HAP-1 (cell line): ENCODE data around the gene ADCY3.

ENCODE experiments used
- DNase-seq, 2 experiments: peaks; one replicate each; pipeline ENCODE4 v3.0.0-alpha.2; 2016 to 2020; ENCODE audit warnings: low spot score in 2 of 2
- H3K27me3 ChIP-seq: fragments of 250-450 bp; sonication (Bioruptor Pico); 2 replicates; pipeline ENCODE4 v1.5.1; 2020; ENCODE audit warnings: low read depth, mild to moderate bottlenecking, moderate library complexity
- H3K36me3 ChIP-seq: fragments of 250-450 bp; sonication (Bioruptor Pico); replicated peaks from 2 replicates; pipeline ENCODE4 v1.5.1; 2020; ENCODE audit warnings: mild to moderate bottlenecking
- H3K4me1 ChIP-seq: fragments of 250-450 bp; sonication (Bioruptor Pico); 2 replicates; pipeline ENCODE4 v1.5.1; 2020; ENCODE audit warnings: mild to moderate bottlenecking
- H3K4me3 ChIP-seq: fragments of 250-450 bp; sonication (Bioruptor Pico); 2 replicates; pipeline ENCODE4 v1.5.1; 2020; ENCODE audit warnings: mild to moderate bottlenecking, moderate library complexity
- H3K9me3 ChIP-seq: fragments of 250-450 bp; sonication (Bioruptor Pico); 2 replicates; pipeline ENCODE4 v1.5.1; 2020; ENCODE audit warnings: mild to moderate bottlenecking, moderate library complexity
- in situ Hi-C: fragments of 300-500 bp; cut with MboI; formaldehyde crosslinking; loops from 3 replicates; pipeline ENCODE4 v1.14.3; 2020; ENCODE audit warnings: low sequenced_read_pairs, inconsistent platforms, mixed read lengths

Gene ADCY3

DNA sequence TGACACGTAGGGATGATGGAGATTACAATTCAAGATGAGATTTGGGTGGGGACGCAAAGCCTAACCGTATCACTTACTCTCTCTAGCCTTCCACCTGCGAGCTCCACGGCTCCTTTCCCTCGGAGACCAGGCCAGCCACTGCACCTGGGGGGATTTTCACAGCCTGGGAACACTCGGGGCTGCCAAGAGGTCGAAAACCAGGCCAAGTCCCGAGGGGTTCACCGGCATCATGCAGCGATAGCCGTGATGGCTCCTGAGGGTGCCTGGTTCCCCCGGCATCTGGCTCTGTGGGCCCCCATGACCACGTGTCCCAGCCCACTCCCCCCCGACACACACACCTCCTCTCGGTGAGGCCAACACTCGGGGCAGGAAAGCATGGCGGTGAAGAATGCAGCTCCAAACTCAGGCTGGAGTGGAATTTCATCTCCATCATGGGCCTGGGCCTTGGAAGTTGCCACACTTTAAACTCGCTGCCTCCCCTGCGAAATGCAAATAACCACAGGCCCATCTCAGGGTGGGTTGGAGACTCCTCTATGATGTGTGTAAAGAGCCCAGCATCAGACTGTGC, 32.6 kb downstream of the ADCY3 start:
- in situ Hi-C loops, result no loop called here
- no peak for DNase-seq
- peaks cover 8% of the 10 kb centered on the region; the same call in 1 of the 2 replicates for H3K36me3 ChIP-seq
- H3K9me3 ChIP-seq, result no peaks in the 10 kb centered on the region
- no peaks in the 10 kb centered on the region for H3K27me3 ChIP-seq
- H3K4me1 ChIP-seq, result no peaks in the 10 kb centered on the region
- no peak overlapping the region for H3K4me3 ChIP-seq

- peaks cover 8% of the 10 kb centered on the region for H3K36me3 ChIP-seq
- H3K9me3 ChIP-seq, result no peaks in the 10 kb centered on the region
- no peak for DNase-seq
- no peaks in the 10 kb centered on the region for H3K27me3 ChIP-seq
- H3K4me1 ChIP-seq, result no peaks in the 10 kb centered on the region
- in situ Hi-C loops, result no loop called here
- no peak overlapping the region for H3K4me3 ChIP-seq
Observed at GRCh38 chr2:24886691-24887304, 33.2 kb downstream of the ADCY3 start.

- in situ Hi-C loops, result no loop called here
- Histone ChIP-seq H3K27me3 (no peaks in the 10 kb centered on the region), H3K36me3 (peaks cover 8% of the 10 kb centered on the region), H3K4me3 (no peak overlapping the region), H3K4me1 (no peaks in the 10 kb centered on the region), H3K9me3 (no peaks in the 10 kb centered on the region)
- no peak for DNase-seq
Observed at GRCh38 chr2:24886126-24886501, 33.9 kb downstream of the ADCY3 start.

DNA sequence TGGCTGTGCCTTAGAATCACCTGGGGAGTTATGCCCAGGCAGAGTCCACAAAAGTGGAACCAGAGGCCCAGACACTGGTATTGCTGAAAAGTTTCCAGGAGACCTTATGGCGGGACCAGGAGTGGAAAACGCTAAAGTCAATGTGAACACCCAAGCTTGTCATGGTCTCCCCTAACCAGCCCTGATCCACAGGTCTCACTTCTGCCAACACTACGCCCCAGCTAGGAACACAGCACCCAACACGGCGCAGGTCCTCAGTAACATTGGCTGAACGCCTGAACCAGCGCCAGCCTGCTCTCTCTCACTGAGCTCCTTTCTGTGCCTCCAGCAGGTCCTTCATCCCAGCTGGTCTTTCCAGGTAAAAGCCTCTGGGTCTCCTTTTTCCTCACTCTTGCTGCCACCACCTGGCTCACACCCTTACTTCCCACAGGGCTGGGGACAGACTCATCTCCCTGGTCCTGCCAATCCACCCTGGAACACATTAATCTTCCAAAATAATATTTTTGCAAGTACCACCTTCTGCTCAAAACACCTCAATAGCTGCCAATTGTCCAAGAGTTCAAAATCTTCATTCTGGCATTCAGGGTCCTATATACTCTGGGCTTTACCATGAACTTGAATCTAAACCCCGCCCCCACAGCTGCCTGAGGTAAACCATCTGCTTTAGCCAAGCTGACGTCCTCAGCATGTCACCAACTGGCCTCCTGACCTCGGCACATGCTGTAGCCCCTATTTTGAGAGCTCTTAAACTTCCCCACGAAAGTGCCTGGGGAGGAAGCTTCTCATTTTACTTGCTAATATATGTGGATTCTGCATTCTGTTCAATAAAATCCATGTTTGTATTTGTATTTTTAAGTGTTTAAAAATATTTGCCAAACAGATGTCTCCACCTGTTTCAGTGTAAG, 34.6 kb downstream of the ADCY3 start:
- H3K27me3 ChIP-seq, result no peaks in the 10 kb centered on the region
- no peaks in the 10 kb centered on the region for H3K4me1 ChIP-seq
- H3K9me3 ChIP-seq, result no peaks in the 10 kb centered on the region
- peaks cover 8% of the 10 kb centered on the region for H3K36me3 ChIP-seq
- in situ Hi-C loops, result no loop called here
- no peak for DNase-seq
- H3K4me3 ChIP-seq, result no peak overlapping the region

GRCh38 chr2:24883946-24884345, 36.1 kb downstream of the ADCY3 start:
- in situ Hi-C loops, result no loop called here
- no peaks in the 10 kb centered on the region for H3K27me3 ChIP-seq
- H3K4me1 ChIP-seq, result no peaks in the 10 kb centered on the region
- H3K4me3 ChIP-seq, result no peak overlapping the region
- no peak for DNase-seq
- H3K9me3 ChIP-seq, result no peaks in the 10 kb centered on the region
- H3K36me3 ChIP-seq, result peaks cover 3% of the 10 kb centered on the region

GRCh38 chr2:24881623-24882022, 38.4 kb downstream of the ADCY3 start:
- DNase-seq, result no peak
- Histone ChIP-seq H3K27me3 (no peaks in the 10 kb centered on the region), H3K4me3 (no peak overlapping the region), H3K36me3 (no peaks in the 10 kb centered on the region; the same call in 1 of the 2 replicates), H3K9me3 (no peaks in the 10 kb centered on the region), H3K4me1 (no peaks in the 10 kb centered on the region)
- in situ Hi-C loops, result no loop called here

GRCh38 chr2:24881158-24881557, 38.9 kb downstream of the ADCY3 start:
- Histone ChIP-seq H3K9me3 (no peaks in the 10 kb centered on the region), H3K4me1 (no peaks in the 10 kb centered on the region), H3K27me3 (no peaks in the 10 kb centered on the region), H3K36me3 (no peaks in the 10 kb centered on the region; the same call in 1 of the 2 replicates), H3K4me3 (no peak overlapping the region)
- no peak for DNase-seq
- in situ Hi-C loops, result no loop called here

DNA sequence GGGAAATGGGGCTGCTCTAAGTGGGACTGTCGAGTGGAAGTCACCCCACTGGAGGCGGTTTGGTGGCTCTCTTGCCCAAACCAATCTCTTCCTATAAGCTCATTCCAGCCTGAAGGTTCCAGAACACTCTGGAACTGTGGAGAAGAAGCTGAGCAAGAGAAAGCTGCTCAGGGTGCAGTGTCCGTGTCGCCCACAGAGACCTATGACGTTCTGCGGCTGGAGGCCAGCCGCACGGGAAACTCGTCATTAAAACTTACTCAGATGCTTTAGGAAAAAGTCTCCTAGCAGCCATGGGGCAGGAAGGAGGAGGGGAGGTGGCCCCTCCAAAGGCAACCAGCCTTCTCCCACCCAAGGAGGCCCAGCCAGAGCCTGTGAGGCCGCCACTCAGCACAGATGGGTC, 41.7 kb downstream of the ADCY3 start:
- Histone ChIP-seq H3K36me3 (no peaks in the 10 kb centered on the region; the same call in 1 of the 2 replicates), H3K27me3 (no peaks in the 10 kb centered on the region), H3K9me3 (no peaks in the 10 kb centered on the region), H3K4me1 (no peaks in the 10 kb centered on the region), H3K4me3 (no peak overlapping the region)
- in situ Hi-C loops, result no loop called here
- no peak for DNase-seq

- in situ Hi-C loops, result no loop called here
- Histone ChIP-seq H3K4me3 (no peak overlapping the region), H3K9me3 (no peaks in the 10 kb centered on the region), H3K27me3 (no peaks in the 10 kb centered on the region), H3K4me1 (no peaks in the 10 kb centered on the region), H3K36me3 (no peaks in the 10 kb centered on the region; the same call in 1 of the 2 replicates)
- no peak for DNase-seq
Observed at GRCh38 chr2:24877646-24878045, 42.4 kb downstream of the ADCY3 start.

GRCh38 chr2:24877067-24877466, 43.0 kb downstream of the ADCY3 start:
- Histone ChIP-seq H3K9me3 (no peaks in the 10 kb centered on the region), H3K27me3 (no peaks in the 10 kb centered on the region), H3K36me3 (no peaks in the 10 kb centered on the region; the same call in none of the 2 replicates), H3K4me3 (no peak overlapping the region), H3K4me1 (no peaks in the 10 kb centered on the region)
- DNase-seq, result no peak
- in situ Hi-C loops, result no loop called here

DNA sequence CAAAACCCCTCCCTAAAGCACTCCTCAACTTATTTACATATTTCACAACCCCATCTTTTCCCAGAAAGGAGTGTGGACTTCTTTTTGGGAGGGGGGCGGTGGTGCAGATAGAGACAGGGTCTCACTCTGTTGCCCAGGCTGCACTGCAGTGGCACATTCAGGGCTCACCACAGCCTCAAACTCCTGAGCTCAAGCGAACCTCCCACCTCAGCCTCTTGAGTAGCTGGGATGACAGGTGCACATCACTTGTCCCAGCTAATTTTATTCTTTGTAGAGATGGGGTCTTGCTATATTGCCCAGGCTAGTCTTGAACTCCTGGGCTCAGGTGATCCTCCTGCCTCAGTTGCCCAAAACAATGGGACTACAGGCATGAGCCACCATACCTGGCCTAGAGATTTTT, 44.1 kb downstream of the ADCY3 start:
- DNase-seq, result no peak
- Histone ChIP-seq H3K4me1 (no peaks in the 10 kb centered on the region), H3K4me3 (no peak overlapping the region), H3K9me3 (no peaks in the 10 kb centered on the region), H3K27me3 (no peaks in the 10 kb centered on the region), H3K36me3 (peaks cover 3% of the 10 kb centered on the region; the same call in 1 of the 2 replicates)
- in situ Hi-C loops, result no loop called here

DNA sequence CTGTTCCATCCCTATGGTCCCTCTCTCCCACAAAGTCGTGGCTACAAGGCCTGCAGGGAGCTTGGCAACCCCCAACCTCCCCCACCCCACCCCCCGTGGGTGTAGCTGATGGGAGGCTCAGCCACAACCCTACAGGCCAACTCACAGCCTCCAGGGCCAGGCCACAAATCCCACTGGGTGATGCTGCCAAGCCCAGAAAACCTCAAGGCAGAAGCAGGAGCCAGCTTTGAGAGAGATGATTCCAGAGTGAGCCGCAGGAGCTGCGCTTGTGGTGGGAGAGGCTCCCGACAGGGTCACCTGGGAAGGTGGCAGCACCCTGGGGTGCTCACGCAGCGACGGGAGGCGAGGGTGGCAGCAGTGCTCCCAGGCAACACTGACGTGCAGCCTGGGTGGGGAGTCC, 44.8 kb downstream of the ADCY3 start:
- in situ Hi-C loops, result no loop called here
- no peaks in the 10 kb centered on the region for H3K4me1 ChIP-seq

GRCh38 chr2:24874035-24874434, 46.0 kb downstream of the ADCY3 start:
- no peak for DNase-seq
- no peaks in the 10 kb centered on the region for H3K4me1 ChIP-seq
- H3K4me3 ChIP-seq, result no peak overlapping the region
- H3K9me3 ChIP-seq, result no peaks in the 10 kb centered on the region
- H3K36me3 ChIP-seq, result peaks cover 6% of the 10 kb centered on the region; the same call in 1 of the 2 replicates
- no peaks in the 10 kb centered on the region for H3K27me3 ChIP-seq
- in situ Hi-C loops, result no loop called here

More for the DNA sequence above, 44.8 kb downstream of the ADCY3 start:
- DNase-seq, result no peak
- Histone ChIP-seq H3K4me3 (no peak overlapping the region), H3K9me3 (no peaks in the 10 kb centered on the region), H3K27me3 (no peaks in the 10 kb centered on the region), H3K36me3 (peaks cover 6% of the 10 kb centered on the region; the same call in 1 of the 2 replicates)

- Histone ChIP-seq H3K4me3 (no peak overlapping the region), H3K9me3 (no peaks in the 10 kb centered on the region), H3K36me3 (peaks cover 6% of the 10 kb centered on the region; the same call in 1 of the 2 replicates), H3K4me1 (no peaks in the 10 kb centered on the region), H3K27me3 (no peaks in the 10 kb centered on the region)
- no peak for DNase-seq
- in situ Hi-C loops, result no loop called here
Observed at GRCh38 chr2:24873619-24874018, 46.4 kb downstream of the ADCY3 start.
